MM.1S (cell line): ENCODE measurements around the gene SHISA6.

Source experiments
- DNase-seq: peaks from one replicate; pipeline ENCODE4 v3.0.0-alpha.2; 2015
- H2AFZ ChIP-seq: fragments of 300-600 bp; sonication (generic); 2 replicates; pipeline ENCODE4 v1.6.0; 2016; ENCODE audit warnings: antibody characterized with exemption, low read length
- H3F3A ChIP-seq: fragments of 300-600 bp; sonication (generic); 2 replicates; pipeline ENCODE4 v1.6.1; 2016; ENCODE audit warnings: mild to moderate bottlenecking, antibody characterized with exemption, low read length, moderate library complexity, mixed read lengths; ENCODE audit not compliant: insufficient read depth
- H3K27ac ChIP-seq: fragments of 300-600 bp; sonication (generic); 2 replicates; pipeline ENCODE4 v1.5.1; 2016; ENCODE audit warnings: mild to moderate bottlenecking, low read length
- H3K27me3 ChIP-seq: fragments of 300-600 bp; sonication (generic); replicated peaks from 2 replicates; pipeline ENCODE4 v1.6.0; 2016; ENCODE audit warnings: low read length; ENCODE audit not compliant: insufficient read depth
- H3K36me3 ChIP-seq: fragments of 300-600 bp; sonication (generic); replicated peaks from 2 replicates; pipeline ENCODE4 v1.6.1; 2016; ENCODE audit warnings: mild to moderate bottlenecking, low read length, mixed read lengths; ENCODE audit not compliant: insufficient read depth
- H3K4me1 ChIP-seq: fragments of 300-600 bp; sonication (generic); 2 replicates; pipeline ENCODE4 v1.6.1; 2016; ENCODE audit warnings: low read length, mixed read lengths
- H3K4me2 ChIP-seq: fragments of 300-600 bp; sonication (generic); 2 replicates; pipeline ENCODE4 v1.6.0; 2016; ENCODE audit warnings: low read depth, low read length
- H3K4me3 ChIP-seq: fragments of 300-600 bp; sonication (generic); 2 replicates; pipeline ENCODE4 v1.5.1; 2016; ENCODE audit warnings: low read length, mixed read lengths
- H3K79me2 ChIP-seq: fragments of 300-600 bp; sonication (generic); 2 replicates; pipeline ENCODE4 v1.6.1; 2016; ENCODE audit warnings: mixed run types, low read length, mixed read lengths
- H3K9ac ChIP-seq: fragments of 300-600 bp; sonication (generic); 2 replicates; pipeline ENCODE4 v1.6.1; 2016; ENCODE audit warnings: low read length, mixed read lengths
- H3K9me2 ChIP-seq: fragments of 300-600 bp; sonication (generic); replicated peaks from 2 replicates; pipeline ENCODE4 v1.6.1; 2016; ENCODE audit warnings: mild to moderate bottlenecking, low read length, mixed read lengths; ENCODE audit not compliant: insufficient read depth
- H3K9me3 ChIP-seq: fragments of 300-600 bp; sonication (generic); replicated peaks from 2 replicates; pipeline ENCODE4 v1.6.1; 2016; ENCODE audit warnings: mild to moderate bottlenecking, low read length, mixed read lengths; ENCODE audit not compliant: insufficient read depth
- H4K20me1 ChIP-seq: fragments of 300-600 bp; sonication (generic); 2 replicates; pipeline ENCODE4 v1.6.1; 2016; ENCODE audit warnings: mild to moderate bottlenecking, low read length, moderate library complexity, mixed read lengths; ENCODE audit not compliant: insufficient read depth
- CTCF ChIP-seq: fragments of 300-600 bp; sonication (generic); IDR thresholded peaks from 2 replicates; pipeline ENCODE4 v1.5.1; 2016; ENCODE audit warnings: antibody characterized with exemption, low read length, mixed read lengths
- EZH2 ChIP-seq: fragments of 300-600 bp; sonication (generic); optimal IDR thresholded peaks from 2 replicates; pipeline ENCODE3; 2017; ENCODE audit warnings: low read depth, mild to moderate bottlenecking, antibody characterized with exemption, low read length, mixed read lengths
- EZH2phosphoT487 ChIP-seq: fragments of 300-600 bp; sonication (generic); IDR thresholded peaks from 2 replicates; pipeline ENCODE4 v1.6.1; 2018; ENCODE audit warnings: antibody characterized with exemption, low read length

The SHISA6 gene

GRCh38 chr17:11242411-11242810 is 1.4 kb downstream of the SHISA6 start:
- H3K4me3 ChIP-seq, result no peak overlapping the region
- H3K9ac ChIP-seq, result no peak overlapping the region
- H3K36me3 ChIP-seq, result no peaks in the 10 kb centered on the region
- H3K4me2 ChIP-seq, result no peak overlapping the region
- H2AFZ ChIP-seq, result no peak overlapping the region
- H3K9me3 ChIP-seq, result no peaks in the 10 kb centered on the region
- no peaks in the 10 kb centered on the region for H3K27me3 ChIP-seq
- DNase-seq, result no peak
- H3K79me2 ChIP-seq, result no peaks in the 10 kb centered on the region
- H3K9me2 ChIP-seq, result no peaks in the 10 kb centered on the region
- H4K20me1 ChIP-seq, result no peaks in the 10 kb centered on the region
- no peak overlapping the region for H3K27ac ChIP-seq
- TF ChIP-seq EZH2 (no peak), CTCF (no peak), EZH2phosphoT487 (no peak)
- H3K4me1 ChIP-seq, result no peaks in the 10 kb centered on the region
- H3F3A ChIP-seq, result no peaks in the 10 kb centered on the region

- H3K4me3 ChIP-seq, result no peak overlapping the region
- H3K27me3 ChIP-seq, result no peaks in the 10 kb centered on the region
- no peak overlapping the region for H3K9ac ChIP-seq
- no peaks in the 10 kb centered on the region for H3K4me1 ChIP-seq
- H4K20me1 ChIP-seq, result no peaks in the 10 kb centered on the region
- H3F3A ChIP-seq, result no peaks in the 10 kb centered on the region
- no peaks in the 10 kb centered on the region for H3K36me3 ChIP-seq
- H3K9me2 ChIP-seq, result no peaks in the 10 kb centered on the region
- no peaks in the 10 kb centered on the region for H3K79me2 ChIP-seq
- no peak overlapping the region for H3K27ac ChIP-seq
- no peak overlapping the region for H3K4me2 ChIP-seq
- DNase-seq, result no peak
- TF ChIP-seq EZH2phosphoT487, result no peak
- TF ChIP-seq CTCF, result no peak
- no peak for TF ChIP-seq EZH2
- no peak overlapping the region for H2AFZ ChIP-seq
- H3K9me3 ChIP-seq, result no peaks in the 10 kb centered on the region
Measured at GRCh38 chr17:11244776-11245175, 3.8 kb downstream of the SHISA6 start.

- H3K9me3 ChIP-seq, result no peaks in the 10 kb centered on the region
- no peak overlapping the region for H3K4me2 ChIP-seq
- H3F3A ChIP-seq, result no peaks in the 10 kb centered on the region
- no peaks in the 10 kb centered on the region for H3K36me3 ChIP-seq
- H2AFZ ChIP-seq, result no peak overlapping the region
- DNase-seq, result no peak
- H3K79me2 ChIP-seq, result no peaks in the 10 kb centered on the region
- no peak for TF ChIP-seq EZH2
- TF ChIP-seq EZH2phosphoT487, result no peak
- no peak for TF ChIP-seq CTCF
- no peaks in the 10 kb centered on the region for H3K9me2 ChIP-seq
- H3K4me3 ChIP-seq, result no peak overlapping the region
- H3K27me3 ChIP-seq, result no peaks in the 10 kb centered on the region
- no peak overlapping the region for H3K9ac ChIP-seq
- no peaks in the 10 kb centered on the region for H3K4me1 ChIP-seq
- H4K20me1 ChIP-seq, result no peaks in the 10 kb centered on the region
- H3K27ac ChIP-seq, result no peak overlapping the region
Measured at GRCh38 chr17:11245187-11245586, 4.2 kb downstream of the SHISA6 start.
